Stimulated activated CD8-positive, alpha-beta memory T cell treated with anti-CD3 and anti-CD28 coated beads, Interleukin-15, amount 100 ng/mL, for 48 hours (primary cell): ENCODE data around the gene OR1L4.

Experiments used
- DNase-seq, 2 donors: peaks; one replicate each; pipeline ENCODE4 v3.0.0-alpha.2; 2020; ENCODE audit warnings: low read depth in 2 of 2

The OR1L4 gene, protein sequence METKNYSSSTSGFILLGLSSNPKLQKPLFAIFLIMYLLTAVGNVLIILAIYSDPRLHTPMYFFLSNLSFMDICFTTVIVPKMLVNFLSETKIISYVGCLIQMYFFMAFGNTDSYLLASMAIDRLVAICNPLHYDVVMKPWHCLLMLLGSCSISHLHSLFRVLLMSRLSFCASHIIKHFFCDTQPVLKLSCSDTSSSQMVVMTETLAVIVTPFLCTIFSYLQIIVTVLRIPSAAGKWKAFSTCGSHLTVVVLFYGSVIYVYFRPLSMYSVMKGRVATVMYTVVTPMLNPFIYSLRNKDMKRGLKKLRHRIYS

DNA sequence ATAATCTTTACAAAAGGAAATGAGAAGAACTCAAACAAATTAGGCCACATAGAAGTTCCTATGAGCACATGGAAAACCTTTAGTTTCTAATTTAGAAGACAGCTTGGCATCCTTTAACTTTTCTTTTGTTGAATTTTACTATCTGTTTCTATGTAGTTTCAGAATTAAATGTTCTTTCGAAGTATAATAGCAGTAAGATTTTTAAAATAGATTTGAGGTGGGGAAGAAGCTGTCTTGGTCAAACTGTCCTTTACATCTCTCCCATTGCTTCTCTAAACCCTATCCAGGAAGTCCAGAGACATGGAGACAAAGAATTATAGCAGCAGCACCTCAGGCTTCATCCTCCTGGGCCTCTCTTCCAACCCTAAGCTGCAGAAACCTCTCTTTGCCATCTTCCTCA, at the start of gene OR1L4:
TSS of gene OR1L4 (plus strand) at position 301 of the 400 bp plus-strand sequence. CDS start at position 301, 0 bp downstream.
- no peak for DNase-seq

DNA sequence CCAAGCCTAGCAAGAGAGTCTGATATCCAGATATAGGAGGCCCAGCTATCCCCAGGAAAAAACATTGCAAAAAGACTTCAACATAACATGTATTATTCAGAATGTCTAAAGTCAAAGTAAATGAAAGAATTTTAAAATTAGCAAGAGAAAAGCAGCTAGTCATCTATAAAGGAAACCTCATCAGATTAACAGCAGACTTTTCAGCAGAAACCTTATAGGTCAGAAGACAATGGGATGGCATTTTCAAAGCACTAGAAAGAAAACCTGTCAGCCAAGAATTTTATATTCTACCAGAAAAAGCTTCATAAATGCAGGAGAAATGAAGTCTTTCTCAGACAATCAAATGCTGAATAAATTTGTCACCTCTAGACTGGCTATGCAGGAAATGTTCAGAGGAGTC, 38.9 kb upstream of the OR1L4 start:
- no peak for DNase-seq

DNA sequence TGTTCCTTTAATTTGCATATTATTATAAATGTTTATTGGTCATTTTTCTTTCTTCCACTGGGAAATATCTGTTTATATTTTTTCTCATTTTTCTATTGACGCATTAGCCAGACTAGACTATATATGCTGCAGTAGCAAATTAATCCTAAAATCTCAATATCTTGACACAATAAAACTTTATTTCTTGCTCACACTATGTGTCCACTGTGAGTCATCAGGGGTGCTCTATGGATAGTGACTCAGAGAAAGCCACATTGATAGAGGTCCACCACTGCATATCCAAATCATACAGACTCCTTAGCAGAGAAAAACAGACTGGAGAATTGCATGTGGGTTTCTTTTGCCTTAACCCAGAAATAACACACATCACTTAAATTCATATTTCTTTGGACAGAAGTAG, 28.1 kb upstream of the OR1L4 start:
- DNase-seq = no peak

DNA sequence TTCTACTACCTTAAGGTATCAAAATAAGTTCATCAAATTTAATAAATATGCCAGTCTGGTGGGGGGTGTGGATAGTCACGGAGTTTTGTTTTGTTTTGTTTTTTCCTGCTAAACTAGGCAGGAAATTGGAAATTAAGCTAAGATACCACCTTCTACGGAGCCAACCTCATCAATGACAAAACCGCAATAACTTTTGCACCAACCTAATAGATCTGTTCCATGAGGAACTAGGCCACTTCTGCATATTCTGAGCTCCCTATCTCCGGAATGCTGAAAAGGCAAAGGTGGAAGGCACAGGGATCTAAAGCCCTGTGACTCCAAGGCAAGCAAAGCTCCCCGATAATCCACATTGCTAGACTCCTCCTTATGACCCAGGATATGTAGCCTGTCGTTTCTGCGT, 5.8 kb upstream of the OR1L4 start:
- no peak for DNase-seq

DNA sequence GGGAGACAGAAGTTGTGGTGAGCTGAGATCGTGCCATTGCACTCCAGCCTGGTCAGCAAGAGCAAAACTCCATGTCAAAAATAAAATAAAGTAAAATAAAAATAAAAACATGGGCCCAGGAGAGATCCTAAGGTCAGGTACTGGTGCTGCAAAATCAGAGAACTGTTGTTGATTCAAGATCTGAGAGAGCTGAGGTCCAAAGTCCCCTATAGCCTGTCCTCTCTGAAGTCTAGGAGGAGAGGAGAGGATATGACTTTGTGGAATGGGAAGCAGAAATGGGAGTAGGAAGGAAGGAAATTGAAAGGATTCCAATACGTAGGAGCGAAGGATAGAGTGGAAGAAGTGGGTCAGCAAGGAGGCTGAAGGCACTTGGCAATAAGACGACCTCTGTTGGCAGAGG, 4.6 kb upstream of the OR1L4 start:
- no peak for DNase-seq

DNA sequence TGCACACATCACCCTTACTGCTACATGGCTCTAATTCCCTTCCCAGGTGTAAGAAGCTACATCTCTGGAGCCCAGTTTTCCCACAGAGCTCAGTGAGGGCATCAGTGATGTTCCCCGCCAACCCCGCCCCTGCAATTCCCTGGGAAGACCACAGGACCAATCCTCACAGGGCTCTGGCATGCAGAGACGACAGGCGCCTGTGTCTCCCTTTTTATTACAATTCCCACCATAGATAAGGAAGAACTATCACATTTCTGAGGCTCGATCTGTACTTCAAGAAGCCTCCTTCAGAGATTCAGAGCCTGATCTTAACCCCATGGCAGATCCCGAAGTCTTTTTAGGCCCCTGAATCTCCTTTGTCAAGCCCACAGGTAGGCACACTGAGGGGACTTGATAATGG, 18.2 kb downstream of the OR1L4 start, which contains the start of gene OR1L6:
TSS of gene OR1L6 (plus strand) at position 301 of the 400 bp plus-strand sequence. CDS start 7,545 bp downstream, outside the sequence.
- no peak for DNase-seq

DNA sequence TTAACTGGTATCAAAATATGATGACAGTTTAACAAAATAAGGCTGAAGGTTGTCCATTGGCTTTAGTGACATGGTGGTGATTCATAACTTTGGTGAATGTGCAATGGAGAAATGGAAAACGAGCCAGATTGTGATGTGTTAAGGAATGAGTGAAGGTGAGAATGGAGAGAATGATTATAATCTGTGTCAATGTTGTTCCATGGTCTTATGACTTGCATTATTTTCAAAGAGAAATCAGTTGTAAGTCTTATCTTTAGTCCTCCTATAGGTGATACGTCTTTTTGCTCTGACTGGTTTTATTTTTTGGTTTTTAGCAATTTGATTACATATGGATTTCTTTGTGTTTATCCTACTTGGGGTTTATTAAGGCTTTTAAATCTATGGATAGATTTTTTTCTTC, 31.0 kb downstream of the OR1L4 start:
- DNase-seq = no peak

DNA sequence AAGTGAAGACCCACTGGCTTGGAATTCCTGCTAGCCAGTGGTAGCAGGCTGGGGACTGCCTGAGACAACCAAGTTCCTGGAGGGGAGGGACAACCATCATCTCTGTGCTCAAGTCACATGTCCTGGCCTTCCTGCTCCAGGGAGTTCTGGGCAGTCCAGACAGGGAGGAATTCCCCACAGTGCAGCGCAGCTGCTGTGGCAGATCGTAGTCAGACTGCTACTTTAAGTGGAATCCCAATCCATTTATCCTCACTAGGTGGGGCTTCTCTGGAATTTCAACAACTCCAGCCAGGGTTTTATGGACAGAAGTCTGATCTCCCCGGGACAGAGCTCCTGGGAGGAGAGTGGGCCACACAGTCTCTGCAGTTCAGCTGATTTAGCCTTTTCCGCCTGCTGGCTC, 44.0 kb downstream of the OR1L4 start:
- no peak for DNase-seq
